Ishikawa (cell line): ENCODE data around the gene AVPR1B.

ENCODE experiments used
- CEBPB ChIP-seq: IDR thresholded peaks from 2 replicates; pipeline ENCODE4 v1.6.1; 2012
- CREB1 ChIP-seq: IDR thresholded peaks from 2 replicates; pipeline ENCODE4 v1.6.1; 2012; ENCODE audit warnings: low read depth
- EGR1 ChIP-seq: IDR thresholded peaks from 2 replicates; pipeline ENCODE4 v1.6.1; 2012
- EP300 ChIP-seq: IDR thresholded peaks from 2 replicates; pipeline ENCODE4 v1.6.1; 2012; ENCODE audit warnings: borderline replicate concordance
- FOXM1 ChIP-seq: IDR thresholded peaks from 2 replicates; pipeline ENCODE4 v1.6.1; 2012; ENCODE audit warnings: low read depth, borderline replicate concordance
- MAX ChIP-seq: IDR thresholded peaks from 2 replicates; pipeline ENCODE4 v1.6.1; 2012
- NFIC ChIP-seq: IDR thresholded peaks from 2 replicates; pipeline ENCODE4 v1.6.1; 2012
- RAD21 ChIP-seq: IDR thresholded peaks from 2 replicates; pipeline ENCODE4 v1.6.1; 2012; ENCODE audit warnings: low read depth
- REST ChIP-seq: IDR thresholded peaks from 2 replicates; pipeline ENCODE4 v1.6.1; 2012; ENCODE audit warnings: low read depth, mild to moderate bottlenecking
- TAF1 ChIP-seq: IDR thresholded peaks from 2 replicates; pipeline ENCODE4 v1.6.1; 2012; ENCODE audit warnings: low read depth, mild to moderate bottlenecking
- TCF12 ChIP-seq: IDR thresholded peaks from 2 replicates; pipeline ENCODE4 v1.6.1; 2012; ENCODE audit warnings: low read depth
- TEAD4 ChIP-seq: IDR thresholded peaks from 2 replicates; pipeline ENCODE4 v1.6.1; 2012
- YY1 ChIP-seq: IDR thresholded peaks from 2 replicates; pipeline ENCODE4 v1.6.1; 2012; ENCODE audit warnings: low read depth
- ZBTB7A ChIP-seq: IDR thresholded peaks from 2 replicates; pipeline ENCODE4 v1.6.1; 2012; ENCODE audit warnings: low read depth
- TF ChIP-seq, protein P1 (sequence below): IDR thresholded peaks from 2 replicates; pipeline ENCODE4 v1.6.1; 2012

The AVPR1B gene

GRCh38 chr1:206106328-206107167 is 10.6 kb downstream of the AVPR1B start:
- TF ChIP-seq NFIC (peak; percentile 41; the same call in 1 of the 2 replicates), ZBTB7A (no peak), EP300 (no peak), RAD21 (peak; percentile 91), TEAD4 (0 out of 2 replicates have a peak, but pooled peaks have one; percentile 11), CREB1 (no peak), EGR1 (no peak), MAX (peak; percentile 22; the same call in 1 of the 2 replicates)
- TF ChIP-seq, protein P1, sequence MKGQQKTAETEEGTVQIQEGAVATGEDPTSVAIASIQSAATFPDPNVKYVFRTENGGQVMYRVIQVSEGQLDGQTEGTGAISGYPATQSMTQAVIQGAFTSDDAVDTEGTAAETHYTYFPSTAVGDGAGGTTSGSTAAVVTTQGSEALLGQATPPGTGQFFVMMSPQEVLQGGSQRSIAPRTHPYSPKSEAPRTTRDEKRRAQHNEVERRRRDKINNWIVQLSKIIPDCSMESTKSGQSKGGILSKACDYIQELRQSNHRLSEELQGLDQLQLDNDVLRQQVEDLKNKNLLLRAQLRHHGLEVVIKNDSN, result no peak

GRCh38 chr1:206105464-206105995 is 11.7 kb downstream of the AVPR1B start:
- TF ChIP-seq ZBTB7A (no peak), RAD21 (no peak), FOXM1 (no peak), TAF1 (no peak), TCF12 (no peak), YY1 (no peak), EP300 (no peak)
- TF ChIP-seq, protein P1, result no peak

DNA sequence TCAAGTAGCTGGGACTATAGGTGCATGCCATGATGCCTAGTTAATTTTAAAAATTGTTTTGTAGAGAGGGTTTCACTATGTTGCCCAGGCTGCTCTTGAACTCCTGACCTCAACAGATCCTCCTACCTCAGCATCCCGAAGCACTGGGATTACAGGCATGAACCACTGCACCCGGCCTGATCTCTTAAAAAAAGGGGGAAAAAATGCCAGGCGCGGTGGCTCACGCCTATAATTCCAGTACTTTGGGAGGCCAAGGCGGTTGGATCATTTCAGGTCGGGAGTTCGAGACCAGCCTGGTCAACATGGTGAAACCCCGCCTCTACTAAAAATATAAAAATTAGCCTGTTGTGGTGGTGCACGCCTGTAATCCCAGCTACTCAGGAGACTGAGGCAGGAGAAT is 13.2 kb downstream of the AVPR1B start:
- TF ChIP-seq, protein P1, result no peak
- no peak for TF ChIP-seq YY1
- TF ChIP-seq EGR1, result no peak
- no peak for TF ChIP-seq TCF12
- TF ChIP-seq NFIC, result no peak
- TF ChIP-seq REST, result no peak

DNA sequence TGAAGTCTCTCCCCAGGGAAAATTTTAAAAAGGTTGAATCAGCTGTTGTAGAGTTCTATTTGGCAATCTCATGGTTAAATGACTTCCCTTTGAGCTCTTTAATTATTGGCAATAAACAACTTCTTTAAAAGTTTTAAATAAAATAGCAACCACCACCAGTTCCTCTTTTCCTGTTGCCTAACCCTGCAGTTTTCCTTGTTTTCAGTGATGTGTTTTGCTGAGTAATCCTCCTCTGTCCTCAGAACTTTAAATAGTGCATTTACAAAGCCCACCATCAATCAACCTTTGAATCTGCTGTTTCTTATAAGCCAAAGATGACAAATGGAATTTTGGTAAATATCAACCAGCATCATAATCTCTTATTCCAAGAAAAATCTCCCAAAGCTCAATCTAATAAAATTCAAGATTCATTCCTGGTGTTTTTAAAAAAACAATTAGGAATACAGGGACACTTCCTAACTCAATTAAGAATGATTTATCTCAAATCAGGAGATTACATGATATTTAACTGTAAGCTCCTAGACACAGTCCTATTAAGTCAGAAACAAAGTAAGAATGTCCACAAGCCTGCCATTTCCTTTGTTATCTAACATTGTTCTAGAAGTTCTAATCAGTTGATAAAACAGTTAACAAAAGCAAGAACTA is 14.8 kb downstream of the AVPR1B start:
- TF ChIP-seq NFIC (no peak), REST (no peak), FOXM1 (no peak), TEAD4 (no peak), MAX (no peak), EGR1 (no peak), CREB1 (no peak), YY1 (no peak), ZBTB7A (no peak), EP300 (no peak), TAF1 (no peak), TCF12 (no peak), RAD21 (no peak), CEBPB (no peak)
- TF ChIP-seq, protein P1, result no peak
